HCT116 (cell line): ENCODE data around the gene TOR4A. TPM values are rescaled to one million over a fixed set of nuclear protein-coding genes. Genes with fewer than 3 reads are reported as not detected.

Experiments used
- ATAC-seq: fragments of 200-7000 bp; cut with Tn5 transposase; 2 replicates; pipeline ENCODE4 v1.9.1; 2020; ENCODE audit warnings: mild to moderate bottlenecking, moderate library complexity
- BruUV-seq: library from RNA; stranded (reverse); fragments of 400-500 nt; replicated peaks from 2 replicates; lab custom pipeline; 2021; lab: Mats Ljungman, UMichigan
- CTCF ChIA-PET: fragments of 300-600 bp; sonication (Branson Sonifier 250); formaldehyde crosslinking; loops from one replicate; lab custom pipeline; 2021; ENCODE audit warnings: antibody characterized with exemption; lab: Charles Lee
- POLR2A ChIA-PET: fragments of 300-600, 350-600 bp; sonication (Branson Sonifier 250); formaldehyde crosslinking; loops from one replicate; lab custom pipeline; 2021; ENCODE audit warnings: antibody characterized with exemption; lab: Charles Lee
- RAD21 ChIA-PET, 2 experiments: fragments of 300-600 bp; sonication (Branson Sonifier 250); formaldehyde crosslinking; loops; one replicate each; lab custom pipeline; 2023; ENCODE audit warnings: low total read pairs in 2 of 2; ENCODE audit not compliant: uncharacterized antibody in 2 of 2, unreplicated experiment in 2 of 2, low non-redundant PET in 1 of 2; lab: Charles Lee
- DNase-seq: peaks from one replicate; pipeline ENCODE4 v3.0.0-alpha.2; 2010; ENCODE audit warnings: low read depth, low spot score
- H2AFZ ChIP-seq: fragments of 200-600 bp; shearing (Covaris generic), sonication (generic); 2 replicates; pipeline ENCODE4 v1.6.1; 2017; ENCODE audit warnings: low read depth, mixed run types, mixed read lengths, antibody characterized with exemption, low read length; ENCODE audit not compliant: poor library complexity, severe bottlenecking
- H3K27ac ChIP-seq: 2 replicates; pipeline ENCODE4 v1.5.1; 2012; ENCODE audit warnings: low read depth, low read length
- H3K27me3 ChIP-seq: fragments of 200-600 bp; sonication (generic); 2 replicates; pipeline ENCODE4 v1.6.1; 2016; ENCODE audit warnings: mixed run types, low read length, mixed read lengths; ENCODE audit not compliant: insufficient read depth
- H3K36me3 ChIP-seq, 2 experiments: fragments of 200-500 bp in 1 of 2; fragments of 200-600 bp in 1 of 2; sonication (Bioruptor generic) in 1 of 2; sonication (generic) in 1 of 2; 2 replicates each; pipeline versions ENCODE4 v1.5.1 to v1.6.1; 2014 to 2016; ENCODE audit warnings: low read length in 2 of 2, inconsistent platforms in 1 of 2, mixed read lengths in 1 of 2, mixed run types in 1 of 2; ENCODE audit not compliant: insufficient read depth in 2 of 2, control insufficient read depth in 1 of 2
- H3K4me1 ChIP-seq, 2 experiments: fragments of 200-600 bp in 1 of 2; sonication (generic) in 1 of 2; 2 replicates each; pipeline versions ENCODE4 v1.5.1 to v1.6.1; 2012 to 2017; ENCODE audit warnings: low read length in 2 of 2, inconsistent platforms in 1 of 2, mild to moderate bottlenecking in 1 of 2, mixed read lengths in 1 of 2, mixed run types in 1 of 2, moderate library complexity in 1 of 2; ENCODE audit not compliant: insufficient read depth in 2 of 2, control insufficient read depth in 1 of 2
- H3K4me2 ChIP-seq: fragments of 200-600 bp; sonication (generic); 2 replicates; pipeline ENCODE4 v1.6.1; 2017; ENCODE audit warnings: mixed run types, low read length, mixed read lengths
- H3K4me3 ChIP-seq, 2 experiments: fragments of 200-600 bp in 1 of 2; sonication (generic) in 1 of 2; replicated peaks in 1 of 2; 2 replicates each; pipeline ENCODE4 v1.5.1; 2011 to 2016; ENCODE audit warnings: low read length in 2 of 2, control low read depth in 1 of 2, low read depth in 1 of 2, mild to moderate bottlenecking in 1 of 2, mixed read lengths in 1 of 2, mixed run types in 1 of 2
- H3K79me2 ChIP-seq: fragments of 200-600 bp; sonication (generic); 2 replicates; pipeline ENCODE4 v1.6.1; 2017; ENCODE audit warnings: mild to moderate bottlenecking, mixed run types, low read length, moderate library complexity, mixed read lengths; ENCODE audit not compliant: insufficient read depth
- H3K9ac ChIP-seq: fragments of 200-600 bp; sonication (generic); 2 replicates; pipeline ENCODE4 v1.6.1; 2016; ENCODE audit warnings: low read length, mixed read lengths
- H3K9me2 ChIP-seq: fragments of 200-600 bp; sonication (generic), shearing (Covaris generic); 2 replicates; pipeline ENCODE4 v1.6.1; 2017; ENCODE audit warnings: mixed run types, mild to moderate bottlenecking, moderate library complexity; ENCODE audit not compliant: insufficient read depth
- H3K9me3 ChIP-seq, 2 experiments: fragments of 200-500 bp in 1 of 2; fragments of 200-600 bp in 1 of 2; sonication (Bioruptor generic) in 1 of 2; sonication (generic) in 1 of 2; 2 replicates each; pipeline ENCODE4 v1.6.1; 2014 to 2017; ENCODE audit warnings: low read length in 2 of 2, mixed read lengths in 2 of 2, inconsistent platforms in 1 of 2, low read depth in 1 of 2, mild to moderate bottlenecking in 1 of 2, mixed run types in 1 of 2, moderate library complexity in 1 of 2; ENCODE audit not compliant: control insufficient read depth in 1 of 2, insufficient read depth in 1 of 2
- H4K20me1 ChIP-seq: fragments of 200-600 bp; sonication (generic), shearing (Covaris generic); 2 replicates; pipeline ENCODE4 v1.6.1; 2017; ENCODE audit warnings: mixed run types, mild to moderate bottlenecking, moderate library complexity; ENCODE audit not compliant: insufficient read depth
- CBX3 ChIP-seq: IDR thresholded peaks from 2 replicates; pipeline ENCODE4 v1.6.1; 2012; ENCODE audit warnings: low read depth
- CEBPB ChIP-seq: IDR thresholded peaks from 2 replicates; pipeline ENCODE4 v1.6.1; 2012; ENCODE audit warnings: low read depth
- EZH2 ChIP-seq: fragments of 200-600 bp; sonication (generic); IDR thresholded peaks from 2 replicates; pipeline ENCODE4 v1.6.1; 2017; ENCODE audit warnings: antibody characterized with exemption, mixed run types
- FOSL1 ChIP-seq: IDR thresholded peaks from 2 replicates; pipeline ENCODE4 v1.6.1; 2012; ENCODE audit warnings: low read depth
- JUND ChIP-seq: IDR thresholded peaks from 2 replicates; pipeline ENCODE4 v1.6.1; 2012
- POLR2A ChIP-seq: IDR thresholded peaks from 2 replicates; pipeline ENCODE4 v1.7.0; 2011; ENCODE audit warnings: borderline replicate concordance; ENCODE audit not compliant: insufficient read depth, insufficient read length; ENCODE audit errors: extremely low read depth
- POLR2AphosphoS5 ChIP-seq: IDR thresholded peaks from 2 replicates; pipeline ENCODE4 v1.6.1; 2011; ENCODE audit warnings: mild to moderate bottlenecking, low read depth, low read length, moderate library complexity
- YY1 ChIP-seq: IDR thresholded peaks from 2 replicates; pipeline ENCODE4 v1.6.1; 2011; ENCODE audit warnings: low read length, low read depth, moderate library complexity, mild to moderate bottlenecking; ENCODE audit not compliant: insufficient replicate concordance; ENCODE audit errors: extremely low read depth
- ZFX ChIP-seq: fragments of 450-650 bp; IDR thresholded peaks from 2 replicates; pipeline ENCODE4 v1.6.1; 2017
- intact Hi-C: fragments of 100-400 bp; cut with micrococcal nuclease; formaldehyde crosslinking; loops from 2 replicates; pipeline ENCODE4 v1.10.0; 2022
- total RNA-seq: library from RNA; stranded (reverse); gene quantifications from one replicate; pipeline ENCODE4 v1.2.1, GENCODE V29; 2021; ENCODE audit not compliant: unreplicated experiment

The TOR4A gene
- total RNA-seq, 1 experiment from 2014 or later, result 34.0 TPM

DNA sequence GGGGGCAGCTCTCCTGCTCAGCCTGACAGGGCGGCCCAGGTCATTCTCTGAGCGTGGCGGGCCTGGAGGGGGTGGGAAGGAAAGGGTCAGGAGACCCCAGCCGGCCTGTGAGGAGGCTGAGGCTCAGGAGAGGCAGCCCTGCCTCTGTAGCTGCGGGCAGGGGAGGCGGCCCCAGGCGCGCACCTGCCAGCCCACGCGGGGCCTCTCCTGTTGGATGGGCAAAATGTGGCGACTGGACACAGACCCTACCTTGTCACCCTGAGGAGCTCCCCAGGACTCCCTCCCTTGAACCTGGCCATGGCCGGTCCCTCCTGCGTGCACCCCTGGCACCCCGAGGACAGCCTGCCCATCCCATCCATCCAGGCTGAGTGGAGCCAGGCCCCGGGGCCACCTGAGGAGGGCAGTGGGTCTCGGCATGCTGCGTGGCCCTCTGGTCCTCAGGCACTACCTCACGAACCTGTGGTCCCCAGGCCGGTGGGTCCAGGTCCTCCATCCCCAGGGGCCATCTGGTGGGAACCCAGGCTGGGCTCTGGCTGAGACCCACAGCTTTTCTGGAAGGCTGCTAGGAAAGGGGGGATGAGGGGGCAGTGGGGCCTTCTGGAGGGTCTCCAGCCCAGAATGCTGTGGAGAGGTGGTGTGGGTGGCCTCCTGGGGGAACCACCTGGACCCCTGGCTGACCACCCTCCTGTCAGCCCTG lies 39.6 kb downstream of the TOR4A start (continued):
- no peak for TF ChIP-seq POLR2AphosphoS5
- TF ChIP-seq EZH2, result no peak
- TF ChIP-seq CEBPB, result no peak
- TF ChIP-seq, all 23 proteins: peak for 0

- Histone ChIP-seq H2AFZ (no peak overlapping the region), H4K20me1 (no peaks in the 10 kb centered on the region)
- POLR2A ChIA-PET, result interaction anchor here (0.6 kb wide), 1 partner anchor 123 kb away, joined by 3 read pairs; the partner anchor contains the start of gene ENTPD8
- no peak for TF ChIP-seq ZFX
- no peak for TF ChIP-seq POLR2A
- TF ChIP-seq, all 23 proteins: peak for 0
- Histone ChIP-seq H3K9ac (no peak overlapping the region), H3K36me3 (no peaks in the 10 kb centered on the region), H3K79me2 (no peaks in the 10 kb centered on the region), H3K4me3 (no peak overlapping the region), H3K4me1 (peaks cover 10 to 26% of the 10 kb centered on the region in 2 experiments; a peak in 3 of 4 replicates), H3K27me3 (no peaks in the 10 kb centered on the region), H3K27ac (no peak overlapping the region), H3K9me3 (no peaks in the 10 kb centered on the region), H3K4me2 (no peak overlapping the region), H3K9me2 (no peaks in the 10 kb centered on the region)
- DNase-seq (no peak), ATAC-seq (no peak)
- ChIA-PET RAD21 (no interaction called here), CTCF (interaction anchor here (1.4 kb wide), 1 partner anchor 16 kb away, joined by 4 read pairs; the partner anchor contains the start of gene NRARP)
- BruUV-seq, result no TSS peak
- intact Hi-C loops, result no loop called here
Observed at GRCh38 chr9:137317718-137318511, 40.4 kb downstream of the TOR4A start.

DNA sequence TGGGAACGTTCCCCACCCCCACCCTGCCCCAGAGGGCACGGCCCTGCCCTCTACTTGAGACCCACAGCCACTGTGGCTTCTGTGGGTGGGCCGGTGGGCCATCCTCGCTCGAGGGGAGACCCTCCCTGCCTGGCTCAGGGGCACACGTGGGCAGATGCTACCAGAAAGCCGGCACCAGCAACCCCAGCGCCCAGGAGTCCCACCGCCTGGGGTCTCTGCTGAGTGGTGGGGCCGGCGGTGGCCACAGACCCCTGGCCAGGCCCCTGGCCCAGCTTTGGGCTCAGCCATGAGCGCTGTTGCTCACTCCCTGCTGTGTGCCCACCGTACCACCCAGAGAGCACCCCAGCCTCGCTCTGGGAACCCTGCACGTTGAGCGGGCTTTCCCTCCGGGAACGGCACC lies 41.1 kb downstream of the TOR4A start:
- H3K9me2 ChIP-seq, result no peaks in the 10 kb centered on the region
- H3K27me3 ChIP-seq, result no peaks in the 10 kb centered on the region
- BruUV-seq, result no TSS peak
- DNase-seq (no peak), ATAC-seq (no peak)
- H3K79me2 ChIP-seq, result no peaks in the 10 kb centered on the region
- TF ChIP-seq CEBPB (no peak), FOSL1 (no peak), YY1 (no peak), JUND (no peak), CBX3 (no peak), ZFX (no peak)
- no peak overlapping the region for H2AFZ ChIP-seq
- H3K9me3 ChIP-seq, result no peaks in the 10 kb centered on the region
- intact Hi-C loops, result no loop called here
- CTCF ChIA-PET, result interaction anchor here (1.4 kb wide), 1 partner anchor 17 kb away, joined by 4 read pairs; the partner anchor contains the start of gene NRARP
- no peaks in the 10 kb centered on the region for H4K20me1 ChIP-seq
- peaks cover 10 to 20% of the 10 kb centered on the region in 2 experiments; a peak in 3 of 4 replicates for H3K4me1 ChIP-seq
- no peak overlapping the region for H3K4me3 ChIP-seq
- no peak overlapping the region for H3K4me2 ChIP-seq
- POLR2A ChIA-PET, result interaction anchor here (0.6 kb wide), 1 partner anchor 122 kb away, joined by 3 read pairs; the partner anchor contains the start of gene ENTPD8
- no peak overlapping the region for H3K27ac ChIP-seq
- H3K9ac ChIP-seq, result no peak overlapping the region
- RAD21 ChIA-PET, result no interaction called here
- H3K36me3 ChIP-seq, result no peaks in the 10 kb centered on the region
